H1 (cell line): ENCODE results near the gene DLL3. TPM values are rescaled to one million over a fixed set of nuclear protein-coding genes. Genes with fewer than 3 reads are reported as not detected.

Source experiments
- CTCF ChIA-PET: fragments of 300-600 bp; sonication (Branson Sonifier 250); formaldehyde crosslinking; loops from one replicate; lab custom pipeline; 2021; ENCODE audit not compliant: partially characterized antibody; lab: Charles Lee
- POLR2A ChIA-PET: fragments of 300-600 bp; sonication (Branson Sonifier 250); formaldehyde crosslinking; loops from one replicate; lab custom pipeline; 2021; ENCODE audit warnings: inconsistent platforms; ENCODE audit not compliant: partially characterized antibody; lab: Charles Lee
- DNase-seq, 2 experiments: peaks; one replicate each; pipeline versions ENCODE4 v3.0.0 to v3.0.0-alpha.2; 2010 to 2022; ENCODE audit warnings: low spot score in 2 of 2, low read depth in 1 of 2, mixed read lengths in 1 of 2
- FAIRE-seq: peaks from 2 replicates; lab custom pipeline; 2011; peaks lifted over from hg19 to GRCh38; lab: Jason Lieb, UNC
- H2AFZ ChIP-seq: 2 replicates; pipeline ENCODE4 v1.8.1; 2012; ENCODE audit warnings: low read length, inconsistent platforms
- H2AK5ac ChIP-seq: 2 replicates; pipeline ENCODE4 v1.6.1; 2013; ENCODE audit warnings: low read depth, low read length
- H2BK120ac ChIP-seq: replicated peaks from 2 replicates; pipeline ENCODE3; 2013; ENCODE audit warnings: low read depth, low read length, inconsistent platforms
- H2BK12ac ChIP-seq: 2 replicates; pipeline ENCODE4 v1.6.1; 2013; ENCODE audit warnings: low read depth, low read length
- H2BK15ac ChIP-seq: 2 replicates; pipeline ENCODE4 v1.6.1; 2013; ENCODE audit warnings: low read length
- H2BK20ac ChIP-seq: 2 replicates; pipeline ENCODE4 v1.6.1; 2013; ENCODE audit warnings: low read length
- H2BK5ac ChIP-seq: 2 replicates; pipeline ENCODE4 v1.6.1; 2013; ENCODE audit warnings: low read depth, low read length
- H3K14ac ChIP-seq: 2 replicates; pipeline ENCODE4 v1.6.1; 2013; ENCODE audit warnings: inconsistent platforms; ENCODE audit not compliant: insufficient read length
- H3K18ac ChIP-seq: 2 replicates; pipeline ENCODE4 v1.6.1; 2013; ENCODE audit warnings: low read length; ENCODE audit errors: extremely low read depth
- H3K23ac ChIP-seq: 2 replicates; pipeline ENCODE4 v1.6.1; 2013; ENCODE audit warnings: inconsistent platforms; ENCODE audit not compliant: insufficient read length
- H3K23me2 ChIP-seq: 2 replicates; pipeline ENCODE4 v1.6.1; 2013; ENCODE audit warnings: low read depth, low read length
- H3K27ac ChIP-seq: 2 replicates; pipeline ENCODE4 v1.6.1; 2011; ENCODE audit warnings: low read depth, low read length, inconsistent platforms
- H3K27me3 ChIP-seq, 4 experiments: replicated peaks in 1 of 4; 1 replicate in 1 of 4; 2 replicates in 3 of 4; pipeline versions ENCODE4 v1.6.1 to v1.8.1; 2011 to 2013; ENCODE audit warnings: low read length in 3 of 4, mild to moderate bottlenecking in 3 of 4, inconsistent platforms in 2 of 4, mixed read lengths in 2 of 4, moderate library complexity in 1 of 4; ENCODE audit not compliant: control insufficient read depth in 3 of 4, insufficient read depth in 3 of 4; ENCODE audit errors: extremely low read depth in 1 of 4
- H3K36me3 ChIP-seq, 4 experiments: 2 replicates each; pipeline versions ENCODE4 v1.6.1 to v1.8.1; 2011 to 2013; ENCODE audit warnings: mild to moderate bottlenecking in 4 of 4, low read length in 3 of 4, moderate library complexity in 2 of 4, control low read depth in 1 of 4, inconsistent platforms in 1 of 4; ENCODE audit not compliant: insufficient read depth in 4 of 4, control insufficient read depth in 2 of 4
- H3K4ac ChIP-seq: replicated peaks from 2 replicates; pipeline ENCODE3; 2013; ENCODE audit warnings: low read length, low read depth, mixed read lengths, inconsistent platforms; ENCODE audit not compliant: insufficient read length
- H3K4me1 ChIP-seq, 4 experiments: replicated peaks in 1 of 4; 1 replicate in 1 of 4; 2 replicates in 3 of 4; pipeline versions ENCODE4 v1.6.1 to v1.8.1; 2011 to 2013; ENCODE audit warnings: low read length in 3 of 4, inconsistent platforms in 2 of 4, mixed read lengths in 1 of 4; ENCODE audit not compliant: insufficient read depth in 4 of 4, control insufficient read depth in 3 of 4
- H3K4me2 ChIP-seq, 2 experiments: 2 replicates each; pipeline versions ENCODE4 v1.6.1 to v1.8.1; 2011 to 2013; ENCODE audit warnings: low read depth in 2 of 2, low read length in 2 of 2, control low read depth in 1 of 2, inconsistent platforms in 1 of 2, mild to moderate bottlenecking in 1 of 2; ENCODE audit not compliant: insufficient read depth in 1 of 2
- H3K4me3 ChIP-seq, 4 experiments: fragments of 200-600, 300-600 bp in 1 of 4; sonication (generic), shearing (Covaris generic), sonication (Bioruptor Twin) in 1 of 4; 2 replicates each; pipeline versions ENCODE4 v1.5.1 to v1.8.1; 2011 to 2016; ENCODE audit warnings: low read length in 4 of 4, low read depth in 3 of 4, control low read depth in 2 of 4, inconsistent platforms in 2 of 4, mild to moderate bottlenecking in 2 of 4, mixed read lengths in 1 of 4, moderate library complexity in 1 of 4; ENCODE audit not compliant: insufficient read depth in 2 of 4; ENCODE audit errors: extremely low read depth in 1 of 4
- H3K56ac ChIP-seq: replicated peaks from 2 replicates; pipeline ENCODE3; 2013; ENCODE audit warnings: low read depth, mild to moderate bottlenecking, mixed read lengths, low read length, inconsistent platforms; ENCODE audit not compliant: insufficient read length
- H3K79me1 ChIP-seq: 2 replicates; pipeline ENCODE4 v1.6.1; 2013; ENCODE audit warnings: low read depth, low read length, control low read depth
- H3K79me2 ChIP-seq, 2 experiments: 2 replicates each; pipeline versions ENCODE4 v1.6.1 to v1.8.1; 2012 to 2013; ENCODE audit warnings: low read length in 2 of 2, mild to moderate bottlenecking in 2 of 2, inconsistent platforms in 1 of 2; ENCODE audit not compliant: insufficient read depth in 2 of 2, control insufficient read depth in 1 of 2
- H3K9ac ChIP-seq, 4 experiments: replicated peaks in 1 of 4; 1 replicate in 1 of 4; 2 replicates in 3 of 4; pipeline versions ENCODE4 v1.6.1 to v1.8.1; 2011 to 2013; ENCODE audit warnings: low read depth in 3 of 4, low read length in 3 of 4, control low read depth in 2 of 4, mild to moderate bottlenecking in 2 of 4, moderate library complexity in 2 of 4, inconsistent platforms in 1 of 4; ENCODE audit errors: extremely low read depth in 1 of 4
- H3K9me3 ChIP-seq, 2 experiments: 2 replicates each; pipeline versions ENCODE4 v1.6.1 to v1.8.1; 2012 to 2013; ENCODE audit warnings: mild to moderate bottlenecking in 2 of 2, moderate library complexity in 2 of 2, control low read depth in 1 of 2, inconsistent platforms in 1 of 2, low read depth in 1 of 2, low read length in 1 of 2, mixed read lengths in 1 of 2; ENCODE audit not compliant: insufficient read depth in 2 of 2
- H4K20me1 ChIP-seq, 2 experiments: replicated peaks in 1 of 2; 2 replicates each; pipeline versions ENCODE3 to v1.8.1; 2011 to 2013; ENCODE audit warnings: inconsistent platforms in 2 of 2, low read length in 2 of 2, mild to moderate bottlenecking in 1 of 2; ENCODE audit not compliant: insufficient read depth in 2 of 2, control insufficient read depth in 1 of 2
- H4K5ac ChIP-seq: 2 replicates; pipeline ENCODE4 v1.6.1; 2013; ENCODE audit warnings: low read length, low read depth, mixed read lengths, inconsistent platforms; ENCODE audit not compliant: insufficient read length
- H4K8ac ChIP-seq: 2 replicates; pipeline ENCODE4 v1.8.0; 2013; ENCODE audit warnings: mild to moderate bottlenecking, moderate library complexity, low read length, inconsistent platforms; ENCODE audit not compliant: insufficient read depth; ENCODE audit errors: extremely low read depth
- H4K91ac ChIP-seq: replicated peaks from 2 replicates; pipeline ENCODE3; 2013; ENCODE audit warnings: low read length, mixed read lengths, inconsistent platforms; ENCODE audit not compliant: insufficient read length
- EZH2 ChIP-seq: fragments of 200-600 bp; sonication (generic); IDR thresholded peaks from 2 replicates; pipeline ENCODE4 v1.7.1; 2012; ENCODE audit warnings: low read depth, mild to moderate bottlenecking, moderate library complexity, low read length, inconsistent platforms; ENCODE audit not compliant: severe bottlenecking
- JUND ChIP-seq: IDR thresholded peaks from 2 replicates; pipeline ENCODE4 v1.6.1; 2011; ENCODE audit warnings: mild to moderate bottlenecking, improper control_type of control experiment, low read length
- KDM5A ChIP-seq: fragments of 200-600 bp; IDR thresholded peaks from 2 replicates; pipeline ENCODE4 v1.7.1; 2012; ENCODE audit warnings: mild to moderate bottlenecking, low read length, inconsistent platforms, mixed read lengths
- POU5F1 ChIP-seq: IDR thresholded peaks from 2 replicates; pipeline ENCODE4 v1.6.1; 2011; ENCODE audit warnings: low read depth, mild to moderate bottlenecking, low read length, moderate library complexity
- RNF2 ChIP-seq: fragments of 200-900, 300-1000 bp; sonication (generic); IDR thresholded peaks from 2 replicates; pipeline ENCODE4 v1.7.1; 2016; ENCODE audit warnings: borderline replicate concordance, low read depth, mild to moderate bottlenecking, antibody characterized with exemption, low read length; ENCODE audit not compliant: poor library complexity, severe bottlenecking; ENCODE audit errors: missing control alignments
- SAP30 ChIP-seq: fragments of 300-600 bp; sonication (generic); IDR thresholded peaks from 2 replicates; pipeline ENCODE4 v1.7.1; 2012; ENCODE audit warnings: low read length, moderate library complexity, mild to moderate bottlenecking, inconsistent platforms; ENCODE audit not compliant: insufficient read depth, insufficient replicate concordance
- SUZ12 ChIP-seq: fragments of 200-600 bp; sonication (generic); IDR thresholded peaks from 2 replicates; pipeline ENCODE4 v1.6.1; 2012; ENCODE audit warnings: mild to moderate bottlenecking, inconsistent platforms, low read length, moderate library complexity, mixed read lengths
- TCF12 ChIP-seq: IDR thresholded peaks from 2 replicates; pipeline ENCODE4 v1.6.1; 2011; ENCODE audit warnings: low read depth, mild to moderate bottlenecking, low read length
- TEAD4 ChIP-seq: IDR thresholded peaks from 2 replicates; pipeline ENCODE4 v1.6.1; 2012; ENCODE audit warnings: low read depth, low read length, inconsistent platforms, mixed read lengths
- YY1 ChIP-seq: IDR thresholded peaks from 2 replicates; pipeline ENCODE4 v1.6.1; 2011; ENCODE audit warnings: low read depth, mild to moderate bottlenecking, low read length
- WGBS, 2 experiments: shearing (Covaris generic) in 1 of 2; methylation state at CpG; one replicate each; pipeline versions ENCODE4 v1.1.6 to v1.1.7; 2013 to 2015; ENCODE audit warnings: low lambda C conversion rate in 2 of 2, mixed read lengths in 2 of 2, inconsistent platforms in 1 of 2, low coverage in 1 of 2, missing lambda C conversion rate in 1 of 2; ENCODE audit not compliant: insufficient replicate concordance in 2 of 2, insufficient coverage in 1 of 2, insufficient read length in 1 of 2; ENCODE audit errors: extremely low coverage in 1 of 2, missing lambda C conversion rate in 1 of 2; 5-methylcytosine and 5-hydroxymethylcytosine counted together
- polyA plus RNA-seq, 7 experiments: library from polyadenylated mRNA; depleted of rRNA in 3 of 7; stranded (reverse) in 5 of 7; unstranded in 2 of 7; fragments of >200 nt in 5 of 7; fragments of 200-250 nt in 2 of 7; gene quantifications; 1 replicate in 5 of 7; 2 replicates in 1 of 7; 4 replicates in 1 of 7; pipeline versions ENCODE4 v1.2.1 to v1.2.3, GENCODE V29; 2011 to 2013; ENCODE audit warnings: missing spikeins in 2 of 7, mixed read lengths in 2 of 7
- total RNA-seq: library from RNA; stranded (reverse); fragmentation: NEBNext Ultra II Directional; extraction: Animal tissue kit (Norgen Biotek cat#: 25700); gene quantifications from 2 replicates; pipeline ENCODE4 v1.2.1, GENCODE V29; 2021

Gene DLL3
- total and polyA plus RNA-seq, 2 of the 8 experiments (the other 6 are each of a cell fraction or from before 2014, with no cell fraction given): 12.2 to 13.8 TPM

- POLR2A ChIA-PET: interaction anchor here (0.7 to 8.3 kb wide), 14 partner anchors 12 to 124 kb away, joined by 3 to 96 read pairs (median 4); partner anchors contain the start of genes DLL3, RPS16 and SUPT5H
- Histone ChIP-seq H3K56ac (peak within 1 kb of the TSS; percentile 55), H3K27me3 (no peaks in the 10 kb centered on the region), H2AK5ac (no peak within 1 kb of the TSS), H4K91ac (peak within 1 kb of the TSS; percentile 22), H3K9ac (peak within 1 kb of the TSS; percentile 95 to 99 (median 96)), H3K23ac (no peak within 1 kb of the TSS), H4K8ac (peak within 1 kb of the TSS; percentile 98), H3K79me2 (peaks cover 6 to 24% of the 10 kb centered on the region in 2 experiments; a peak in 3 of 4 replicates), H2AFZ (peak within 1 kb of the TSS; percentile 64; the same call in 1 of the 2 replicates), H2BK20ac (no peak within 1 kb of the TSS), H3K23me2 (peaks cover 5% of the 10 kb centered on the region), H2BK15ac (peak within 1 kb of the TSS; percentile 92; the same call in 1 of the 2 replicates), H3K4me2 (peak within 1 kb of the TSS; percentile 88 to 95), H3K36me3 (peaks cover 11 to 36% (median 19%) of the 10 kb centered on the region in 4 experiments), H3K4ac (peak within 1 kb of the TSS; percentile 1), H3K27ac (peak within 1 kb of the TSS; percentile 93), H3K14ac (no peak within 1 kb of the TSS), H3K4me3 (peak within 1 kb of the TSS; percentile 89 to 98 (median 95)), H3K9me3 (no peaks in the 10 kb centered on the region), H4K20me1 (peaks cover 2 to 4% of the 10 kb centered on the region in 2 experiments), H3K4me1 (peaks cover 0 to 10% (median 4%) of the 10 kb centered on the region in 4 experiments; a peak in 5 of 7 replicates), H4K5ac (peak within 1 kb of the TSS; percentile 39), H2BK5ac (peak within 1 kb of the TSS; percentile 79), H2BK120ac (no peak within 1 kb of the TSS), H3K79me1 (peaks cover 4% of the 10 kb centered on the region), H2BK12ac (peak within 1 kb of the TSS; percentile 75), H3K18ac (peak within 1 kb of the TSS; percentile 85; the same call in 1 of the 2 replicates)
- 7% methylated on average over 37 of the region's 62 CpGs; no CpG with 5 or more reads in 1 of the 2 experiments for WGBS, 2 experiments
- CTCF ChIA-PET: interaction anchor here (1.3 to 1.5 kb wide), 2 partner anchors 9 to 52 kb away, joined by 4 to 5 read pairs; partner anchors contain the start of gene EID2B
- peak; percentile 97 to 98 for DNase-seq
- FAIRE-seq: peak; percentile 62
- no peak for TF ChIP-seq TEAD4
- no peak for TF ChIP-seq TCF12
- TF ChIP-seq JUND: peak; percentile 43; the same call in 1 of the 2 replicates
- TF ChIP-seq SUZ12: no peak
- TF ChIP-seq KDM5A: peak; percentile 82
- no peak for TF ChIP-seq POU5F1
- no peak for TF ChIP-seq RNF2
- peak; percentile 89 for TF ChIP-seq SAP30
- TF ChIP-seq EZH2: no peak
- peak; percentile 97 for TF ChIP-seq YY1
Measured at GRCh38 chr19:39480337-39481228, 18.2 kb upstream of the DLL3 start, which contains the start of gene TIMM50. Gene TIMM50, plus strand, starts transcription at chr19:39480838. Its CDS starts 16 bp downstream, at chr19:39480854.
